HG02981 (cell line): ENCODE data around the gene MYH16.
"Not testable (repeated sequence)": the region's sequence is repeated elsewhere in the genome, so short reads cannot be mapped to it uniquely, and the experiment has no call there.

Experiments
- ATAC-seq: cut with Tn5 transposase; IDR thresholded peaks from one replicate; pipeline ENCODE4 v1.9.1; 2021; ENCODE audit warnings: mild to moderate bottlenecking, moderate library complexity; ENCODE audit not compliant: unreplicated experiment

MYH16 gene

GRCh38 chr7:99350641-99351040 lies 78.0 kb downstream of the MYH16 start:
- ATAC-seq, result not testable (repeated sequence)

- ATAC-seq, result no peak
Measured at GRCh38 chr7:99352247-99352646, 79.6 kb downstream of the MYH16 start.

GRCh38 chr7:99355098-99355497 lies 82.5 kb downstream of the MYH16 start:
- no peak for ATAC-seq

DNA sequence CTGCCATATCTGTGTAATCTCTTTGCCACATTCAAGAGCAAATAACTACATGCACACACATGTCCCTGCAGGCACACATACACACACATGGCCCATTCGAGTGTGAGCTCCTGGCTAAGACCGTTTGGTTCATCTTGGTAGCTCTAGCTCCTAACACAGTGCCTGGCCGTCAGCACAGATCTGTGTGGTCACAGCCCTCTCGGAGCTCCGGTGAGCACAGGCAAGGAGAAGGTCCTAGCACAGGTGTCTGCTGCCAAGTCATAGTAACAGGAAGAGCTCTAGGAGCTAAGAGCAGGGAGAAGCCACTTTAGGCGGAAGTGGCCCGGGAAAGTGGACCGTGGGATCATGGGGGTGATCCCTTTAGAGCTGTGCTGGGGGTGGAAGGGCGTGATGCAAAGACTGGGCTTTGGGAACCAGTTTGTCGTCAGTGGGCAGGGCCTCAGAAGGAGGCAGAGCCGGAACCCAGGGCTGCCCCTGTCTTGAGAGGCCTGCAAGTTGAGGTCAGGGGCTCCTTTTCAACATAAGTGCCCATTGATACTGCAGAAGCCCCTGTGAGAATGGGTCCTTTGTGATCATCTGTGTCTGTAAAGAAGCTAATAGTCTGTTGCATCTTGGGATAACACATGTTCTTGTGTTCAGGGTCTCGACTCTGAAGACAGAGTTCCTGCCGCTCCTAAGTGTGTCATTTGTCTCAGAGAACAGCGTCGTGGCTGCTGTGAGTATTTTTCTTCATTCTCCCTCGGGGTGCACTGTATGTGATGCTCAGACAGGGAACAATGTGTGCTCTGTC lies 85.3 kb downstream of the MYH16 start:
- ATAC-seq, result no peak

GRCh38 chr7:99358521-99358920 lies 85.9 kb downstream of the MYH16 start:
- ATAC-seq, result not testable (repeated sequence)

GRCh38 chr7:99359465-99360154 lies 87.0 kb downstream of the MYH16 start:
- no peak for ATAC-seq
